Keratinocyte (primary cell): ENCODE results near the gene NFKB2. TPM values are rescaled to one million over a fixed set of nuclear protein-coding genes. Genes with fewer than 3 reads are reported as not detected.

Experiments used
- DNase-seq: peaks from one replicate; pipeline ENCODE4 v3.0.0-alpha.2; 2011; ENCODE audit warnings: low read depth, missing footprints, low spot score
- FAIRE-seq: peaks from 2 replicates; lab custom pipeline; 2011; peaks lifted over from hg19 to GRCh38; lab: Jason Lieb, UNC
- H2AFZ ChIP-seq: 2 replicates; pipeline ENCODE4 v1.6.0; 2012; ENCODE audit warnings: low read length, control low read depth, inconsistent platforms; ENCODE audit not compliant: control insufficient read depth
- H3K27ac ChIP-seq: 2 replicates; pipeline ENCODE4 v1.5.1; 2011; ENCODE audit warnings: low read length; ENCODE audit not compliant: control insufficient read depth, insufficient read depth
- H3K27me3 ChIP-seq: 3 replicates; pipeline ENCODE4 v1.6.0; 2011; ENCODE audit warnings: low read length; ENCODE audit not compliant: control insufficient read depth, insufficient read depth; ENCODE audit errors: extremely low read depth
- H3K36me3 ChIP-seq, 2 experiments: 2 replicates in 1 of 2; 3 replicates in 1 of 2; pipeline ENCODE4 v1.5.1; 2011; ENCODE audit warnings: low read length in 2 of 2, mild to moderate bottlenecking in 1 of 2; ENCODE audit not compliant: control insufficient read depth in 2 of 2, insufficient read depth in 2 of 2; ENCODE audit errors: extremely low read depth in 1 of 2
- H3K4me1 ChIP-seq: 3 replicates; pipeline ENCODE4 v1.5.1; 2011; ENCODE audit warnings: low read length; ENCODE audit not compliant: control insufficient read depth, insufficient read depth; ENCODE audit errors: extremely low read depth
- H3K4me2 ChIP-seq: 3 replicates; pipeline ENCODE4 v1.6.0; 2011; ENCODE audit warnings: low read depth, low read length; ENCODE audit not compliant: control insufficient read depth, insufficient read depth; ENCODE audit errors: extremely low read depth
- H3K4me3 ChIP-seq, 3 experiments: fragments of 200-600 bp in 1 of 3; sonication (generic) in 1 of 3; 2 replicates in 2 of 3; 3 replicates in 1 of 3; pipeline ENCODE4 v1.5.1; 2011 to 2016; ENCODE audit warnings: low read length in 3 of 3, mild to moderate bottlenecking in 3 of 3, control low read depth in 2 of 3, inconsistent platforms in 1 of 3, low read depth in 1 of 3, mixed read lengths in 1 of 3, mixed run types in 1 of 3, moderate library complexity in 1 of 3; ENCODE audit not compliant: control insufficient read depth in 2 of 3, insufficient read depth in 2 of 3; ENCODE audit errors: extremely low read depth in 1 of 3
- H3K79me2 ChIP-seq: 2 replicates; pipeline ENCODE4 v1.6.0; 2012; ENCODE audit warnings: low read length; ENCODE audit not compliant: control insufficient read depth, insufficient read depth
- H3K9ac ChIP-seq: 3 replicates; pipeline ENCODE4 v1.6.0; 2011; ENCODE audit warnings: low read length; ENCODE audit not compliant: control insufficient read depth, insufficient read depth; ENCODE audit errors: extremely low read depth
- H3K9me1 ChIP-seq: 3 replicates; pipeline ENCODE4 v1.6.0; 2011; ENCODE audit warnings: low read length; ENCODE audit not compliant: control insufficient read depth, insufficient read depth; ENCODE audit errors: extremely low read depth
- H3K9me3 ChIP-seq: 2 replicates; pipeline ENCODE4 v1.5.1; 2012; ENCODE audit warnings: low read depth, low read length; ENCODE audit not compliant: control insufficient read depth
- H4K20me1 ChIP-seq: 3 replicates; pipeline ENCODE4 v1.6.0; 2011; ENCODE audit warnings: low read length; ENCODE audit not compliant: control insufficient read depth, insufficient read depth; ENCODE audit errors: extremely low read depth
- CTCF ChIP-seq, 3 experiments: IDR thresholded peaks in 1 of 3; conservative IDR thresholded peaks in 1 of 3; optimal IDR thresholded peaks in 1 of 3; 2 replicates in 2 of 3; 3 replicates in 1 of 3; pipeline versions ENCODE3 to v1.5.1; 2011; ENCODE audit warnings: low read length in 3 of 3, mild to moderate bottlenecking in 3 of 3, moderate library complexity in 2 of 3, control low read depth in 1 of 3, inconsistent platforms in 1 of 3; ENCODE audit not compliant: insufficient read depth in 2 of 3; ENCODE audit errors: extremely low read depth in 1 of 3
- EZH2 ChIP-seq: IDR thresholded peaks from one replicate; pipeline ENCODE4 v1.6.1; 2012; ENCODE audit warnings: inconsistent platforms, mild to moderate bottlenecking, low read length, moderate library complexity
- dilution Hi-C: fragments of 300-500 bp; cut with MboI; formaldehyde crosslinking; loops from one replicate; pipeline ENCODE4 v1.7.0; 2020; ENCODE audit warnings: low sequenced_read_pairs; ENCODE audit not compliant: extremely low pct_ligation_motif_present
- polyA plus RNA-seq, 5 experiments: library from polyadenylated mRNA; depleted of rRNA in 3 of 5; stranded (reverse) in 3 of 5; stranded (forward) in 1 of 5; unstranded in 1 of 5; fragments of >200 nt; gene quantifications; 1 replicate in 1 of 5; 2 replicates in 3 of 5; 3 replicates in 1 of 5; pipeline versions ENCODE4 v1.2.1 to v1.2.3, GENCODE V29; 2011 to 2012; ENCODE audit warnings: missing spikeins in 2 of 5, low read depth in 1 of 5, low replicate concordance in 1 of 5

The NFKB2 gene
- polyA plus RNA-seq, 1 donor (not counting 4 experiments of a cell fraction or from before 2014, with no cell fraction given), result 14.8 TPM

GRCh38 chr10:102408728-102409603 lies 13.5 kb downstream of the NFKB2 start:
- Histone ChIP-seq H3K9me3 (no peaks in the 10 kb centered on the region), H3K4me2 (peak overlapping the region; percentile 58), H3K27ac (no peak overlapping the region), H3K79me2 (no peaks in the 10 kb centered on the region), H3K27me3 (peaks cover 63% of the 10 kb centered on the region), H3K4me1 (peaks cover 11% of the 10 kb centered on the region), H2AFZ (peak overlapping the region; percentile 37), H3K4me3 (peak overlapping the region in 1 of 3 experiments; percentile 27), H3K9ac (no peak overlapping the region), H3K9me1 (no peaks in the 10 kb centered on the region), H4K20me1 (no peaks in the 10 kb centered on the region), H3K36me3 (peaks cover 0 to 3% of the 10 kb centered on the region in 2 experiments)
- no peak for FAIRE-seq
- dilution Hi-C loops, result no loop called here
- no peak for DNase-seq
- no peak for TF ChIP-seq CTCF (optimal IDR thresholded peaks at IDR 0.05 in 1 of 3, IDR thresholded peaks at IDR 0.05 in 1 of 3, conservative IDR thresholded peaks at IDR 0.05 in 1 of 3; ENCODE audit: extremely low read depth in 1 of 3, insufficient read depth in 2 of 3, low read length in 3 of 3)
- TF ChIP-seq EZH2, result peak; percentile 2

GRCh38 chr10:102409604-102410428 lies 14.3 kb downstream of the NFKB2 start:
- Histone ChIP-seq H3K27me3 (peaks cover 67% of the 10 kb centered on the region), H3K36me3 (no peaks in the 10 kb centered on the region), H2AFZ (peak overlapping the region; percentile 12), H3K9ac (no peak overlapping the region), H3K79me2 (no peaks in the 10 kb centered on the region), H3K9me1 (no peaks in the 10 kb centered on the region), H3K9me3 (no peaks in the 10 kb centered on the region), H3K4me3 (peak overlapping the region in 2 of 3 experiments; percentile 26 to 34), H4K20me1 (no peaks in the 10 kb centered on the region), H3K4me1 (peaks cover 11% of the 10 kb centered on the region), H3K27ac (no peak overlapping the region), H3K4me2 (peak overlapping the region; percentile 48)
- FAIRE-seq, result no peak
- dilution Hi-C loops, result no loop called here
- DNase-seq, result no peak
- TF ChIP-seq CTCF (optimal IDR thresholded peaks at IDR 0.05 in 1 of 3, IDR thresholded peaks at IDR 0.05 in 1 of 3, conservative IDR thresholded peaks at IDR 0.05 in 1 of 3; ENCODE audit: extremely low read depth in 1 of 3, insufficient read depth in 2 of 3, low read length in 3 of 3) (no peak), EZH2 (peak; percentile 92)
